ENCODE results near the gene FHOD1. TPM values are rescaled to one million over a fixed set of nuclear protein-coding genes. Genes with fewer than 3 reads are reported as not detected.

Gene FHOD1
- polyA plus RNA-seq, 4 donors = 33.4 to 49.1 (median 38.7) TPM

DNA sequence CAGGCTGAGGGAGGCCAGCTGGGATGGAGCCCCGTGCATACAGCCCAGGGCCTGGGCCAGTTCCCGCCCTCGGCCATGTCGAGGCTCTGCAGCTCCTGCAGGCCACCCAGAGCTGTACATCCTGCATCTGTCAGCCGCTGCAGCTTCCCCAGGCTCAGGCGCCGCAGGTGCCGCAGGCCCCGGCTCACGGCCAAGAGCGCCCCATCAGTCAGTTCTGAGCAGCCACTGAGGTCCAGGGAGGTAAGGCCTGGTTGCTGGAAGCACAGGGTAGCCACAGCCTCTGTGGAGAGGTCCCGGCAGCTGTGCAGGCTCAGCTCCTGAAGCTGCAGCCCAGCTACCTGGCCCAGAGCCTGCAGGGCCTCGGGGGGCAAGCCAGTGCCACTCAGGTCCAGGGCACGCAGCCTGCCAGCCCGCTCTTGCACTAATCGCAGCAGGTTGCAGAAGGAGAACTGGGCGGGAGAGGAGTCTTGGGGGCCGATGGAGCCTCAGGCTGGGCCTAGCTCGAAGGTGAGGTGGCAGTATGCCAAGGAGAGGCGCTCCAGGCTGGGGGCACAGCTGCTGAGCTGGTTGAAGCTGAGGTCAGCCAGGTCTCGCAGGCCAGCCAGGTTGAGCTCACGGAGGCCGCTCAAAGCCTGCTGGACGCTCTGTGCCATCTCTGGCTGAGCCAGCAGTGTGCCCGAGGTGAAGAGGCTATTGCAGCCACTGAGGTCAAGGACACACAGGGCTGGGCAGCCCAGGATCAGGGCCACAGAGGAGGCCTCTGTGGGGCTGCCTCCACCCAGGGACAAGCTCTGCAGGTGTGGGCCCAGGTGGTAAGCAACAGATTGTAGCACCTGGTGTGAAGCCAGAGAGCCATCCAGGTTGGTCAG lies 37.0 kb downstream of the FHOD1 start:
- no peak for DNase-seq (ENCODE audit: low read depth in 4 of 4, low spot score in 3 of 4)

- DNase-seq (ENCODE audit: low read depth in 4 of 4, low spot score in 3 of 4) = no peak
Measured at GRCh38 chr16:67209565-67209964, 37.7 kb downstream of the FHOD1 start.

GRCh38 chr16:67208154-67208896 lies 39.0 kb downstream of the FHOD1 start:
- DNase-seq (ENCODE audit: low read depth in 4 of 4, low spot score in 3 of 4) = no peak

- DNase-seq (ENCODE audit: low read depth in 4 of 4, low spot score in 3 of 4) = no peak
Measured at GRCh38 chr16:67207249-67208091, 39.8 kb downstream of the FHOD1 start.

GRCh38 chr16:67206838-67207248 lies 40.4 kb downstream of the FHOD1 start:
- DNase-seq (ENCODE audit: low read depth in 4 of 4, low spot score in 3 of 4) = no peak

DNA sequence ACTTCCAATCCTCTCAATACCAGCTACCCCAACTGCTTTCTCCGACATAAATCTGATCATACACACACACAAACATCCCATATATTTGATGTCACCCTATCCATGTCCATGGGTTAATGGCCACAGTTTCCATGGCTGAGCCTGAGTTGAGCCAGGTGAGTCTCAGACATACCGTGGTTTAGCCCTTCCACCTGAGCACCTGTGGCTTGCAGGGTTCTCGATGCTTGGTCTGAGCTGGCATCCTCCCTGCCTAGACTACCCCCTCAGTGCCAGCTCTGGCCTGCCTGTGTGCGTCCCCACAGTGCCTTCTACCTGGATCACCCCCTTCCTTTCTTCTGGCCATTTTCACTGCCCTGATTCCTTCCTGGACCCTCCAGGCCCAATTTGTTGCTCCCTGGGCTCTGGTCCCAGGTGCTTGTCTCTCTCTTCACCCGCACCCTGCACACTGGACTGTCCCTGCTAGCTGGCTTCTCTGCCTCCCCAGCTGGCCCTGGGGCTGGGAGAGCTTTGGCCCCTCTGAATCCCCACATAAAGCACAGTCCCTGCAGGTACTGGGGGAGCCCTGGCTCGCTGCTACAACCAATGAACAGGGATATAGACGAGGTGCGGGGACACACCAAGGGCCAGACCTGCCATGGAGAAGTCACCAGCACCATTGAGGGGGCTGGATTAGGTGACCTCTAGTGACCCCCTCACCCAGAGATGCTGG lies 41.0 kb downstream of the FHOD1 start:
- no peak for DNase-seq (ENCODE audit: low read depth in 4 of 4, low spot score in 3 of 4)

- no peak for DNase-seq (ENCODE audit: low read depth in 4 of 4, low spot score in 3 of 4)
Measured at GRCh38 chr16:67204076-67204475, 43.2 kb downstream of the FHOD1 start.

- no peak for DNase-seq (ENCODE audit: low read depth in 4 of 4, low spot score in 3 of 4)
Measured at GRCh38 chr16:67202956-67203493, 44.3 kb downstream of the FHOD1 start.

DNA sequence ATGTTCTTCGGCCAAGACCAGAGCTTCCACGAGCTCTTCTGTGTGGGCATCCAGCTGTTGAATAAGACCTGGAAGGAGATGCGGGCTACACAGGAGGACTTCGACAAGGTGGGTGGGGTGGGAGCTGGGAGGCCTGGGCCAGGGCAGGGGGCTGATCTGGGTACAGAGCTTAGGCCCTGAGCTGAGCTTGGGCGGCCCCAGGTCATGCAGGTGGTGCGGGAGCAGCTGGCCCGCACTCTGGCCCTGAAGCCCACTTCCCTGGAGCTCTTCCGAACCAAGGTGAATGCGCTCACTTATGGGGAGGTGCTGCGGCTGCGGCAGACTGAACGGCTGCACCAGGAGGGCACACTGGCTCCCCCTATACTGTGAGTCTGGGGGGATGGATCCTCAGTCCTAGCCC lies 44.9 kb downstream of the FHOD1 start:
- no peak for DNase-seq (ENCODE audit: low read depth in 4 of 4, low spot score in 3 of 4)

- DNase-seq (ENCODE audit: low read depth in 4 of 4, low spot score in 3 of 4) = no peak
Measured at GRCh38 chr16:67201411-67202345, 45.6 kb downstream of the FHOD1 start.

DNA sequence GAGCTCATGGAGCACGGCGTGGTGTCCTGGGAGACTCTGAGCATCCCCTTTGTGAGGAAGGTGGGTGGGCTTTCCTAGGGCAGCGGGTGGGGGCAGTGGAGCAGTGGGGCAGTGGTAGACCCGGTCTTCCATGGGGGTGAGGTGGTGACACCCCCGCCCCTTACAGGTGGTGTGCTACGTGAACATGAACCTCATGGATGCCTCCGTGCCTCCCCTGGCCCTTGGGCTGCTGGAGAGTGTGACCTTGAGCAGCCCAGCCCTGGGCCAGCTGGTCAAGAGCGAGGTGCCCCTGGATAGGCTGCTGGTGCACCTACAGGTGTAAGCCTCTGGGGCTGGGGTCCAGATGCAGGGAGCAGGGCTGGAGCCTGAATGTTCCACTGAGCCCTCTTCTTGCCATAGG lies 46.8 kb downstream of the FHOD1 start:
- DNase-seq (ENCODE audit: low read depth in 4 of 4, low spot score in 3 of 4) = no peak

DNA sequence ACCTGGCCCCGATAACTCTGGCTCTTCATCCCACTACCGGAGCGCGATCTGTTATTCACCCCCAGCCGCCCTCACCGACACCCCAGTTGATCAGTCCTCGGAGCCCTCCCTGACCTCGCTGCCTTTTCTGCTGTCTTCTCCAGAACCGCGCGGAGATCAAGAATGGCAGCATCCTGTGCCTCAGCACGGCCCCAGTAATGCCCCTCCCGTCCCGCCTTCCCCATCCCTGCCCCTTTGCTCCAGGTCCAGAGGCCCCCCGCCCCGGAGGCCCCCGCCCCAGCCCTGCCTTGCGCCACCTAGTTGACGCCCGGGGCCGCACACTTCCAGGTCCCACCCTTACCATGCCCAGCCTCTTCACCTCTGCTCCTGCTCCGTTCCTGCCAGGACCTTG lies 47.5 kb downstream of the FHOD1 start:
- no peak for DNase-seq (ENCODE audit: low read depth in 4 of 4, low spot score in 3 of 4)

- no peak for DNase-seq (ENCODE audit: low read depth in 4 of 4, low spot score in 3 of 4)
Measured at GRCh38 chr16:67199011-67199807, 48.1 kb downstream of the FHOD1 start, which contains the start of gene ELMO3. ELMO3 (plus strand) TSS chr16:67199131; CDS start chr16:67199327, 196 bp downstream.

DNA sequence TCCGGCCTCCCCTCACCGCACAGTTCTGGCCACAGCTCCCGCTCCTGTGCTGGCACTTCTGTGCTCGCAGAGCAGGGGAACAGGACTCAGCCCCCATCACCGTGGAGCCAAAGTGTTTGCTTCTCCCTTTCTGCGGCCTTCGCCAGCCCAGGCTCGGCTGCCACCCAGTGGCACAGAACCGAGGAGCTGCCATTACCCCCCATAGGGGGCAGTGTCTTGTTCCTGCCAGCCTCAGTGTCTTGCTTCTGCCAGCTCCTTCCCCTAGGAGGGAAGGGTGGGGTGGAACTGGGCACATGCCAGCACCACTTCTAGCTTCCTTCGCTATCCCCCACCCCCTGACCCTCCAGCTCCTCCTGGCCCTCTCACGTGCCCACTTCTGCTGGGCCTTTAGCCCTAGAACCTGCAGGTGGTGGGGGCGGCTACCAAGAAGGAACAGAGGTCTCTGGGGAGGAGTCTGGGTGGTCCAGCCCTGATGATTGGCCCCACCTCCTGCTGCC lies 49.0 kb downstream of the FHOD1 start:
- no peak for DNase-seq (ENCODE audit: low read depth in 4 of 4, low spot score in 3 of 4)

- no peak for DNase-seq (ENCODE audit: low read depth in 4 of 4, low spot score in 3 of 4)
Measured at GRCh38 chr16:67197704-67198103, 49.6 kb downstream of the FHOD1 start.

DNA sequence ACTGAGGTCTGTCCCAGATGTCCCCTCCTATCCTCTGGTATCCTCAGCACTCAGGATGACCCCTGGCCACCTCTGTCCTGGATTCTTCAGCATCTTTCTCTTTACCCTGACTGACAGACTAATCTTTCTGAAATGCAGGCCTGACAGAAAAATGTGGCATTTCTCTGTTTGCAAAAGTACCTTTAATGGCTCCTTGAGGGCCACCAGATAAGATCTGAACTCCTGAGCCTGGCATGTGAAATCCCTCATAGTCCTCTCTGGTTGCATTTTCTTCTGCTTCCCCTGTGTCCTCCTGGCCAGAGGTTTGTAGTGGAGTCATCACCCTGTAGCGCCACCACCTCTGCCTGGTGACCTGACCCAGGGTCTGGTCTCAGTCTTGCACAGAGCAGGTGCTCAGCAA lies 50.4 kb downstream of the FHOD1 start:
- no peak for DNase-seq (ENCODE audit: low read depth in 4 of 4, low spot score in 3 of 4)

GRCh38 chr16:67195676-67196075 lies 51.6 kb downstream of the FHOD1 start:
- no peak for DNase-seq (ENCODE audit: low read depth in 4 of 4, low spot score in 3 of 4)

- DNase-seq (ENCODE audit: low read depth in 4 of 4, low spot score in 3 of 4) = no peak
Measured at GRCh38 chr16:67194260-67194659, 53.0 kb downstream of the FHOD1 start.
